K562 (cell line): ENCODE data around the gene ZNF45. TPM values are rescaled to one million over a fixed set of nuclear protein-coding genes. Genes with fewer than 3 reads are reported as not detected.

Experiments
- ATAC-seq: fragments of 200-7000 bp; cut with Tn5 transposase; 3 replicates; pipeline ENCODE4 v1.9.1; 2020; ENCODE audit warnings: moderate library complexity
- BruUV-seq: library from RNA; stranded (reverse); fragments of 400-500 nt; replicated peaks from 2 replicates; lab custom pipeline; 2021; lab: Mats Ljungman, UMichigan
- CTCF ChIA-PET: fragments of 300-600 bp; formaldehyde crosslinking; extraction: SDS; loops from one replicate; lab custom pipeline; 2021; ENCODE audit warnings: low intra/inter-chr PET ratio; lab: Yijun Ruan, JAX
- POLR2A ChIA-PET: fragments of 300-600, 350-650 bp; sonication (Branson Sonifier 250); formaldehyde crosslinking; extraction: SDS; loops from one replicate; lab custom pipeline; 2021; ENCODE audit warnings: antibody characterized with exemption, inconsistent platforms; lab: Yijun Ruan, JAX
- DNase-seq, 4 experiments: peaks; one replicate each; pipeline versions ENCODE4 v3.0.0 to v3.0.0-alpha.2; 2011 to 2018; ENCODE audit warnings: low spot score in 3 of 4, mixed read lengths in 3 of 4; ENCODE audit errors: extremely low read depth in 1 of 4
- FAIRE-seq: peaks from 2 replicates; lab custom pipeline; 2011; peaks lifted over from hg19 to GRCh38; lab: Jason Lieb, UNC
- H2AFZ ChIP-seq: 2 replicates; pipeline ENCODE4 v1.6.0; 2011; ENCODE audit warnings: low read depth, low read length, control low read depth, inconsistent platforms
- H3K27ac ChIP-seq: fragments of 200-600 bp; 3 replicates; pipeline ENCODE4 v1.8.0; 2011; ENCODE audit warnings: low read depth, mild to moderate bottlenecking, control low read depth, inconsistent platforms, low read length, moderate library complexity, mixed read lengths; ENCODE audit errors: extremely low read depth
- H3K27me3 ChIP-seq, 2 experiments: fragments of 300-600 bp in 1 of 2; 2 replicates in 1 of 2; 3 replicates in 1 of 2; pipeline versions ENCODE4 v1.6.0 to v1.8.0; 2011; ENCODE audit warnings: inconsistent platforms in 2 of 2, low read length in 2 of 2, mild to moderate bottlenecking in 1 of 2, mixed read lengths in 1 of 2, moderate library complexity in 1 of 2; ENCODE audit not compliant: control insufficient read depth in 2 of 2, insufficient read depth in 2 of 2
- H3K36me3 ChIP-seq: fragments of 300-600 bp; 3 replicates; pipeline ENCODE4 v1.8.0; 2011; ENCODE audit warnings: mild to moderate bottlenecking, low read length, inconsistent platforms; ENCODE audit not compliant: control insufficient read depth, insufficient read depth
- H3K4me1 ChIP-seq, 2 experiments: fragments of 200-600 bp in 1 of 2; replicated peaks in 1 of 2; 2 replicates in 1 of 2; 3 replicates in 1 of 2; pipeline versions ENCODE4 v1.5.1 to v1.8.0; 2011; ENCODE audit warnings: inconsistent platforms in 2 of 2, low read length in 2 of 2, mild to moderate bottlenecking in 1 of 2, mixed read lengths in 1 of 2, moderate library complexity in 1 of 2; ENCODE audit not compliant: control insufficient read depth in 2 of 2, insufficient read depth in 2 of 2
- H3K4me2 ChIP-seq: 2 replicates; pipeline ENCODE4 v1.6.1; 2011; ENCODE audit warnings: low read length, control low read depth, inconsistent platforms, mixed read lengths; ENCODE audit not compliant: insufficient read depth
- H3K4me3 ChIP-seq: fragments of 200-600 bp; sonication (generic), shearing (Covaris generic); 2 replicates; pipeline ENCODE4 v1.5.1; 2016; ENCODE audit warnings: control low read depth, inconsistent platforms
- H3K79me2 ChIP-seq: fragments of 200-600 bp; 3 replicates; pipeline ENCODE4 v1.8.0; 2011; ENCODE audit warnings: low read length, inconsistent platforms; ENCODE audit not compliant: control insufficient read depth, insufficient read depth
- H3K9ac ChIP-seq, 2 experiments: 2 replicates each; pipeline versions ENCODE4 v1.6.0 to v1.6.1; 2011; ENCODE audit warnings: low read depth in 2 of 2, low read length in 2 of 2, control low read depth in 1 of 2, inconsistent platforms in 1 of 2, mild to moderate bottlenecking in 1 of 2, mixed read lengths in 1 of 2; ENCODE audit not compliant: insufficient read depth in 1 of 2
- H3K9me1 ChIP-seq: one replicate; pipeline ENCODE4 v1.6.0; 2011; ENCODE audit warnings: inconsistent platforms, mild to moderate bottlenecking, low read length, moderate library complexity; ENCODE audit not compliant: control insufficient read depth, insufficient read depth
- H3K9me3 ChIP-seq: replicated peaks from 2 replicates; pipeline ENCODE4 v1.5.1; 2011; ENCODE audit warnings: low read depth, low read length, inconsistent platforms; ENCODE audit not compliant: control insufficient read depth, insufficient read depth
- H4K20me1 ChIP-seq: replicated peaks from 2 replicates; pipeline ENCODE4 v1.6.1; 2011; ENCODE audit warnings: low read length, inconsistent platforms, mixed read lengths; ENCODE audit not compliant: control insufficient read depth, insufficient read depth
- CHD1 ChIP-seq: fragments of 200-600 bp; sonication (generic); IDR thresholded peaks from one replicate; pipeline ENCODE4 v1.6.1; 2012; ENCODE audit warnings: mild to moderate bottlenecking, moderate library complexity, low read length, inconsistent platforms
- KAT8 ChIP-seq: fragments of 450-650 bp; IDR thresholded peaks from 2 replicates; pipeline ENCODE4 v1.6.1; 2016; ENCODE audit warnings: low read depth, mild to moderate bottlenecking
- MED1 ChIP-seq: sonication (generic); formaldehyde crosslinking; IDR thresholded peaks from 2 replicates; pipeline ENCODE4 v1.8.1; 2023; ENCODE audit warnings: missing genetic modification reagents, borderline replicate concordance
- NR2F6 ChIP-seq: fragments of 450-650 bp; formaldehyde crosslinking; IDR thresholded peaks from 2 replicates; pipeline ENCODE4 v1.4.0; 2020; ENCODE audit warnings: mild to moderate bottlenecking
- RB1 ChIP-seq: fragments of 450-650 bp; IDR thresholded peaks from 2 replicates; pipeline ENCODE4 v1.6.1; 2017; ENCODE audit warnings: low read depth, mild to moderate bottlenecking
- ZNF445 ChIP-seq: fragments of 250-450 bp; sonication (Bioruptor Pico); IDR thresholded peaks from 2 replicates; pipeline ENCODE4 v1.4.0; 2020; ENCODE audit warnings: low read depth, mild to moderate bottlenecking, moderate library complexity
- ZNF586 ChIP-seq: fragments of 450-650 bp; formaldehyde crosslinking; conservative IDR thresholded peaks from 2 replicates; pipeline ENCODE4 v1.4.0; 2020; ENCODE audit warnings: mild to moderate bottlenecking, moderate library complexity
- ZNF77 ChIP-seq: fragments of 250-450 bp; sonication (Bioruptor Pico); IDR thresholded peaks from 2 replicates; pipeline ENCODE4 v1.5.0; 2020
- WGBS: fragments of 100-300 bp; shearing (Covaris generic); methylation state at CpG from one replicate; pipeline ENCODE4 v1.1.6; 2016; ENCODE audit warnings: low coverage, mixed read lengths; ENCODE audit not compliant: insufficient coverage; ENCODE audit errors: missing lambda C conversion rate; 5-methylcytosine and 5-hydroxymethylcytosine counted together
- in situ Hi-C: fragments of 300-500 bp; cut with MboI; formaldehyde crosslinking; loops from 4 replicates; pipeline ENCODE4 v1.15.0; 2018; ENCODE audit warnings: inconsistent platforms, mixed read lengths
- intact Hi-C: fragments of 100-400 bp; cut with micrococcal nuclease; formaldehyde crosslinking; loops from 2 replicates; pipeline ENCODE4 v1.14.2; 2022
- polyA plus RNA-seq, 8 experiments: library from polyadenylated mRNA; depleted of rRNA in 4 of 8; stranded (reverse) in 5 of 8; unstranded in 3 of 8; fragments of >200 nt; fragmentation: Nextera tagmentation in 2 of 8; fragmentation: Illumina TruSeq in 1 of 8; extraction: Ambion mirVana in 2 of 8; extraction: Trizol in 1 of 8; gene quantifications; 2 replicates each; pipeline versions ENCODE4 v1.2.1 to v1.2.3, GENCODE V29; 2011 to 2014; ENCODE audit warnings: inconsistent platforms in 1 of 8, missing spikeins in 1 of 8
- total RNA-seq, 7 experiments: library from RNA; depleted of rRNA in 6 of 7; stranded (reverse); fragments of >200 nt in 6 of 7; fragmentation: Illumina TruSeq in 2 of 7; extraction: Trizol in 2 of 7; gene quantifications; 2 replicates each; pipeline versions ENCODE4 v1.2.1 to v1.2.3, GENCODE V29; 2011 to 2021; ENCODE audit warnings: low replicate concordance in 1 of 7

The ZNF45 gene
- total and polyA plus RNA-seq, 9 of the 15 experiments (the other 6 are each of a cell fraction or from before 2014, with no cell fraction given) = 2.6 to 10.6 (median 9.4) TPM

DNA sequence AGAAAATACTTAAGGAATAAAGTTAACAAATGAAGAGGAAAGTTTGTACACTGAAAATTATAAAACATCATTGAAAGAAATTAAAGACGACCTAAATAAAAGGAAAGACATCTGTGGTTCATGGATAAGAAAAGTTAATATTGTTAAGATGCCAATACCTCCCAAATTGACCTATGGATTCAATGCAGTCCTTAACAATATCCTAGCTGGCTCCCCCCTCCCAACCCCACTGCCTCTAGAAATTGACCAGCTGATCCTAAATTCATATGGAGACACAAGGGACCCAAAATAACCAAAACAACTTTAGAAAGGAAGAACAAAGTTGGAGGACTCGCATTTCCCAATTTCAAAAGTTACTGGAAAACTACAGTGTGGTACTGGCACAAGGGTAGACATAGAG lies 28.3 kb downstream of the ZNF45 start:
- no peak overlapping the region for H3K9ac ChIP-seq
- ATAC-seq (no peak), DNase-seq (no peak), FAIRE-seq (no peak)
- no peak for TF ChIP-seq ZNF445 (CRISPR knock-in tag)
- TF ChIP-seq MED1 (CRISPR knock-in tag) = no peak
- no peak for TF ChIP-seq CHD1
- no peaks in the 10 kb centered on the region for H3K9me1 ChIP-seq
- CTCF ChIA-PET = no interaction called here
- intact Hi-C loops (no loop called here), in situ Hi-C loops (no loop called here)
- no peaks in the 10 kb centered on the region; a peak in 1 of 5 replicates for H3K4me1 ChIP-seq
- H3K27ac ChIP-seq = no peak overlapping the region
- no TSS peak for BruUV-seq
- no peak overlapping the region for H3K4me3 ChIP-seq
- H3K36me3 ChIP-seq = no peaks in the 10 kb centered on the region
- no peaks in the 10 kb centered on the region; the same call in 1 of the 2 replicates for H3K9me3 ChIP-seq
- no peaks in the 10 kb centered on the region for H3K79me2 ChIP-seq
- WGBS = 0% methylated on average over 2 of the region's 2 CpGs
- H3K4me2 ChIP-seq = no peak overlapping the region
- POLR2A ChIA-PET = no interaction called here
- no peaks in the 10 kb centered on the region for H4K20me1 ChIP-seq
- H2AFZ ChIP-seq = no peak overlapping the region
- H3K27me3 ChIP-seq = no peaks in the 10 kb centered on the region

DNA sequence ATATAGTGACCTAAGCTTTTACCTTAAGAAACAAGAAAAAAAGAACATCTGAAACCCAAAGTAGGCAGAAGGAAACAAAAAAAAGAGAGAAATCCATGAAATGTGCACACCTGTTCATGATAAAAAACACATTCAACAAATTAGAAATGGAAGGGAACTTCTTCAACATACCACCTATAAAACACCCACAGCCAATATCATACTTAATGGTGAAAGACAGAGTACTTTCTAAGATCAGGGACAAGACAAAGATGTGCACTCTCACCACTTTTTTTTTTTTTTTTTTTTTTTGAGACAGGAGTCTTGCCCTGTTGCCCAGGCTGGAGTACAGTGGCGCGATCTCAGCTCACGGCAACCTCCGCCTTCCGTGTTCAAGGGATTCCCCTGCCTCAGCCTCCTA lies 29.2 kb downstream of the ZNF45 start:
- POLR2A ChIA-PET = no interaction called here
- H3K36me3 ChIP-seq = no peaks in the 10 kb centered on the region
- FAIRE-seq (no peak), ATAC-seq (no peak), DNase-seq (no peak)
- H3K9ac ChIP-seq = no peak overlapping the region
- no peaks in the 10 kb centered on the region for H4K20me1 ChIP-seq
- H3K9me3 ChIP-seq = peaks cover 2% of the 10 kb centered on the region; the same call in 1 of the 2 replicates
- no peak overlapping the region for H3K27ac ChIP-seq
- H3K79me2 ChIP-seq = no peaks in the 10 kb centered on the region
- H3K27me3 ChIP-seq = no peaks in the 10 kb centered on the region
- BruUV-seq = no TSS peak
- intact Hi-C loops = no loop called here
- WGBS = no CpG with 5 or more reads among the region's 5 CpGs
- TF ChIP-seq KAT8 (no peak), RB1 (no peak), ZNF77 (CRISPR knock-in tag) (no peak), ZNF586 (CRISPR knock-in tag) (no peak), NR2F6 (no peak)
- in situ Hi-C loops = no loop called here
- H3K4me1 ChIP-seq = no peaks in the 10 kb centered on the region; a peak in 2 of 5 replicates
- CTCF ChIA-PET = no interaction called here
- no peak overlapping the region for H3K4me3 ChIP-seq
- H3K9me1 ChIP-seq = no peaks in the 10 kb centered on the region
- H3K4me2 ChIP-seq = no peak overlapping the region
- no peak overlapping the region for H2AFZ ChIP-seq
